K562 treated with DMSO at 1 percent for 24 hours (cell line): ENCODE data around the gene IL31. TPM values are rescaled to one million over a fixed set of nuclear protein-coding genes. Genes with fewer than 3 reads are reported as not detected.

Experiments
- total RNA-seq: library from RNA; unstranded; fragments of 300-600 nt; gene quantifications from 2 replicates; pipeline ENCODE4 v1.2.3, GENCODE V29; 2022; ENCODE audit warnings: low read depth; ENCODE audit not compliant: insufficient read depth

The IL31 gene
- not detected in 2 replicates for total RNA-seq

DNA sequence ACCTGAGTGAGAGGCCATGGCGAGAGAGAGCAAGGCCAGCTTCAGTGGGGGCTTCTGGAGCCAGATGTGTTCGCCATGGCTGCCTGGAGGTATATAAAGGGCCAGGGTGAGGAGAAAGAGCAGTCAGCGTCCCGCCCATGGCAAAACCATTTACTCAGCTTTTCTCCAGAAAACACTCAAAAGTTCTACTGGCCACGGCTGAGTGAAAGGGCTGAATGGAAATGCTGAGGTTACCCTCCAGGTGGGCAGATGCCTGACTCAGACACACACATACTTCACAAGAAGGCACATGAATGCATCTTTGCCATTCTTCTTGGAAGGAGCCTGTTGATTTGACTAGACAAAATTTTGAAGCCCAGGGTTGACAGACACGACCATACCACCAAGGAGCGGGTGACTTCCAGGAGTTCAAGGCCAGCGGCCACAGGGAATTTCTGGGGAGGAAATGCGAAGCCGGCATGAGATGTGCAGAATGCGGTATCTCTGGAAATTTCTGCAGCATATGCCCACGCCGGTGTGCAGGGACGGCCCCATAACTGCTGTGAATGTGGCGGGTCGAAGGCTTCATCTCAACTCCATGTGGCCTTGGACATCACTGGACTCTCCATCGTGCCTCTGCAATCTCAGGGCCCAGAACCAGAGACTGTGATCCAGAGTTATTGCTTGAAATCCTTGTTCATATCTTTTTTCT is at the start of gene IL31:
Gene IL31 (minus strand): TSS at position 67 of the 691 bp plus-strand sequence. CDS start 49 bp downstream, at position 18.

DNA sequence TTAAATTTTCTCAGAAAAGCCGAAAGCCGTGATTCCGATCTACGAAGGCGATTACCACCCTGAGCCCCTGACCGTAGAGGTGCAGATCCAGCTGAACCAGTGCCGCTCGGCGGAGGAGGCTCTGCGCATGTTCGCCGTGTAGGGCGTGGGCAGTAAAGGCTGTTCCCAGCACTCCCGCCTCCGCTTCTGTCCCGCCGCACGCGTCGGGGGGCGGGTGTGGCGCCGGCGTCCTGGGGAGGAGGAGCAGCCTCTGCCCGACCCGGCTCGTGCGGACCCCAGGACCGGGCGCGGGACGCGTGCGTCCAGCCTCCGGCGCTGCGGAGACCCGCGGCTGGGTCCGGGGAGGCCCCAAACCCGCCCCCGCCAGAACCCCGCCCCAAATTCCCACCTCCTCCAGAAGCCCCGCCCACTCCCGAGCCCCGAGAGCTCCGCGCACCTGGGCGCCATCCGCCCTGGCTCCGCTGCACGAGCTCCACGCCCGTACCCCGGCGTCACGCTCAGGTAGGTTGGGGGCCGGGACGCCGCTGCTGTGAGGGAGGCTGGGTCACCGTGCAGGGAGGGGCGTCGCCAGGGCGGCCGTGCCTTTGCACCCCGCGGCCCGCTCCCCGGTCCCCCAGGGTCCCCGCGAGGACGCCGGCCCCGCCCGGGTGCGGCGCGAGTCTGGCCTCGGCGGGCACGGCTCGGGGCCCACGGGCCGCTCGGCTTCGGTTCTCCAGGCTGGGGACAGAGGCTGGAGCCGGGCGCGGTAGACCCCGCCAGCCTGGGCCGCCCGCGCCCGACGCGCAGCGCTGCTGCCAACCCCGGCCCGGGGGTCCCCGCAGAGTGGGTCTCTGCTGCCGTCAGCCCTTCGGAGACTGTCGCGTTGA is 29.5 kb upstream of the IL31 start, which contains the start of gene B3GNT4:
Gene B3GNT4 (plus strand): TSS at position 409 of the 866 bp plus-strand sequence. CDS start 910 bp downstream, outside the sequence.

DNA sequence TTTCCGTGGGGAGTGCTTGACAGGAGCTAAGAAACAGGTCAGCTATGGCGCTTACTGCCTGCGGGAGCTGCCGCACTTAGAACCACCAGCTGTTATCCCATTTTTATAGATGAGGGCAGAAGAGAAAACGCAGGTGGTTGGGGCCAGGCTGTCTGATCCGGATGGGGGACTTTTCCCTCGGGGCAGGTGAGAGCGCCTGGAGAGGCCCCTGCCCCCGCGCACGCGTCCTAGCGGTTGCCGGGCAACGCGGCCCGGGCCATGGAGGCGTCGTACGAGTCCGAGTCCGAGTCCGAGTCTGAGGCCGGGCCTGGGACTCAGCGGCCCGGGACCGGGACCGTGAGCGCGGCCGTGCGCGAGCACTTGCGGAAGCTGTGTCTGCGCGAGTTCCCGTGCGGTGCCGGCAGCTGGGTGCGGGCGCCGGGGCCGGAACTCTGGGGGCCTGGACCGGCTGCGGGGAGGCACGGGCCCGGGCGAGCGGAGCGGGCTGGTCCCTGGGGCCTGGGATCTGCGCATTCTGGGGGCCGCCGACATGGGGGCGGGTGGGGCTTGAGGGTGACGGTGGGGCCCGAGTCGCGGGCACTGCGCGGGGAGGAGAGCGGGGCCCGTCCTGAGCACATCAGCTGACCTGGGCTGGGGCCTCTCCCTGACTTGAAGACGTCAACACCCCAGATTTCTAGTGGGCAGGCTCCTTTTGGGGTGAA is 9.0 kb upstream of the IL31 start, which contains the start of gene LRRC43:
Gene LRRC43 (plus strand): TSS at position 237 of the 701 bp plus-strand sequence. CDS start 22 bp downstream, at position 259.

Other genes starting within 250 kb of the IL31 start
- gene BCL7A, start 152.3 kb downstream of the IL31 start, total RNA-seq = 22.3 and 24.8 TPM in 2 replicates
- 36.3 and 36.7 TPM in 2 replicates for gene MLXIP, start 95.5 kb downstream of the IL31 start, total RNA-seq
- gene LRRC43, start 8.9 kb upstream of the IL31 start, total RNA-seq = not detected in 2 replicates
- 2.4 and 2.7 TPM in 2 replicates for gene B3GNT4, start 29.5 kb upstream of the IL31 start, total RNA-seq
- 63.3 and 68.8 TPM in 2 replicates for gene DIABLO, start 51.8 kb upstream of the IL31 start, total RNA-seq
- gene VPS33A, start 92.3 kb upstream of the IL31 start, total RNA-seq = 16.3 and 19.9 TPM in 2 replicates
- gene CLIP1, start 248.4 kb upstream of the IL31 start, total RNA-seq = 28.9 and 35.3 TPM in 2 replicates